Stimulated activated CD8-positive, alpha-beta memory T cell treated with anti-CD3 and anti-CD28 coated beads, Interleukin-7, amount 100 ng/mL, for 48 hours (primary cell): ENCODE measurements around the gene TMEM123.
"Not testable (repeated sequence)": the region's sequence is repeated elsewhere in the genome, so short reads cannot be mapped to it uniquely, and the experiment has no call there.

Source experiments
- DNase-seq, 2 donors: peaks; one replicate each; pipeline ENCODE4 v3.0.0-alpha.2; 2020; ENCODE audit warnings: low read depth in 1 of 2; ENCODE audit errors: extremely low read depth in 1 of 2

The TMEM123 gene

GRCh38 chr11:102396708-102397563, 55.6 kb downstream of the TMEM123 start:
- no peak for DNase-seq

- DNase-seq: no peak
These were observed 56.7 kb downstream of the TMEM123 start for GRCh38 chr11:102395720-102396393.

GRCh38 chr11:102393272-102393730, 59.3 kb downstream of the TMEM123 start:
- DNase-seq: no peak

GRCh38 chr11:102391549-102392237, 60.9 kb downstream of the TMEM123 start:
- DNase-seq: no peak

GRCh38 chr11:102390667-102391465, 61.7 kb downstream of the TMEM123 start:
- peak; percentile 10 to 15 for DNase-seq

- DNase-seq: no peak
These were observed 63.3 kb downstream of the TMEM123 start for GRCh38 chr11:102389253-102389652.

- no peak for DNase-seq
These were observed 65.4 kb downstream of the TMEM123 start for GRCh38 chr11:102387043-102387781.

- no peak for DNase-seq
These were observed 66.3 kb downstream of the TMEM123 start for GRCh38 chr11:102386136-102386734.

GRCh38 chr11:102385085-102386007, 67.2 kb downstream of the TMEM123 start:
- DNase-seq: no peak

GRCh38 chr11:102384419-102385079, 68.0 kb downstream of the TMEM123 start:
- no peak for DNase-seq

GRCh38 chr11:102383839-102384238, 68.7 kb downstream of the TMEM123 start:
- no peak for DNase-seq

- no peak for DNase-seq
These were observed 70.2 kb downstream of the TMEM123 start for GRCh38 chr11:102382384-102382783.

- DNase-seq: no peak
These were observed 73.7 kb downstream of the TMEM123 start for GRCh38 chr11:102378818-102379217.

- DNase-seq: no peak
These were observed 74.7 kb downstream of the TMEM123 start for GRCh38 chr11:102377891-102378290.

- no peak for DNase-seq
These were observed 76.7 kb downstream of the TMEM123 start for GRCh38 chr11:102375720-102376399.

GRCh38 chr11:102374633-102375424, 77.7 kb downstream of the TMEM123 start:
- not testable (repeated sequence) for DNase-seq

GRCh38 chr11:102368472-102368871, 84.1 kb downstream of the TMEM123 start:
- no peak for DNase-seq
